ENCODE results near the gene ZNF19. TPM values are rescaled to one million over a fixed set of nuclear protein-coding genes. Genes with fewer than 3 reads are reported as not detected.

The ZNF19 gene
- total RNA-seq, 1 donor from 2014 or later, result 17.1 TPM

GRCh38 chr16:71491054-71491453 is 1.9 kb upstream of the ZNF19 start:
- Mint-ChIP-seq H3K36me3 (ENCODE audit: insufficient read depth) (no peaks in the 10 kb centered on the region), H3K27ac (no peak overlapping the region), H3K4me3 (ENCODE audit: low read depth) (no peak overlapping the region), H3K9me3 (ENCODE audit: low read depth) (no peaks in the 10 kb centered on the region), H3K27me3 (no peaks in the 10 kb centered on the region), H3K4me1 (ENCODE audit: low read depth) (no peaks in the 10 kb centered on the region)
- no peak for TF ChIP-seq CTCF (IDR thresholded peaks at IDR 0.05; ENCODE audit: unreplicated experiment)
- no peak for DNase-seq (ENCODE audit: low spot score, unreplicated experiment)

GRCh38 chr16:71490361-71490760 is 1.2 kb upstream of the ZNF19 start:
- no peaks in the 10 kb centered on the region for H3K36me3 Mint-ChIP-seq (ENCODE audit: insufficient read depth)
- TF ChIP-seq CTCF (IDR thresholded peaks at IDR 0.05; ENCODE audit: unreplicated experiment), result no peak

GRCh38 chr16:71484006-71484893 is 4.9 kb downstream of the ZNF19 start:
- Mint-ChIP-seq H3K4me3 (ENCODE audit: low read depth) (peak overlapping the region; percentile 78), H3K27me3 (no peaks in the 10 kb centered on the region), H3K9me3 (ENCODE audit: low read depth) (no peaks in the 10 kb centered on the region), H3K36me3 (ENCODE audit: insufficient read depth) (peaks cover 1% of the 10 kb centered on the region), H3K27ac (peak overlapping the region; percentile 89), H3K4me1 (ENCODE audit: low read depth) (peaks cover 11% of the 10 kb centered on the region)
- TF ChIP-seq CTCF (IDR thresholded peaks at IDR 0.05; ENCODE audit: unreplicated experiment), result no peak
- DNase-seq (ENCODE audit: low spot score, unreplicated experiment), result peak; percentile 48

More at GRCh38 chr16:71490361-71490760, 1.2 kb upstream of the ZNF19 start:
- Mint-ChIP-seq H3K27me3 (no peaks in the 10 kb centered on the region), H3K4me1 (ENCODE audit: low read depth) (no peaks in the 10 kb centered on the region), H3K9me3 (ENCODE audit: low read depth) (no peaks in the 10 kb centered on the region), H3K4me3 (ENCODE audit: low read depth) (no peak overlapping the region), H3K27ac (no peak overlapping the region)
- DNase-seq (ENCODE audit: low spot score, unreplicated experiment), result no peak

- no peak for TF ChIP-seq CTCF (IDR thresholded peaks at IDR 0.05; ENCODE audit: unreplicated experiment)
- Mint-ChIP-seq H3K36me3 (ENCODE audit: insufficient read depth) (peaks cover 3% of the 10 kb centered on the region), H3K4me1 (ENCODE audit: low read depth) (peaks cover 11% of the 10 kb centered on the region), H3K9me3 (ENCODE audit: low read depth) (no peaks in the 10 kb centered on the region), H3K27ac (no peak overlapping the region), H3K4me3 (ENCODE audit: low read depth) (no peak overlapping the region), H3K27me3 (no peaks in the 10 kb centered on the region)
- DNase-seq (ENCODE audit: low spot score, unreplicated experiment), result no peak
Measured at GRCh38 chr16:71482569-71482968, 6.6 kb downstream of the ZNF19 start.

GRCh38 chr16:71480956-71481355 is 8.2 kb downstream of the ZNF19 start:
- TF ChIP-seq CTCF (IDR thresholded peaks at IDR 0.05; ENCODE audit: unreplicated experiment), result no peak
- Mint-ChIP-seq H3K4me1 (ENCODE audit: low read depth) (peaks cover 11% of the 10 kb centered on the region), H3K27me3 (no peaks in the 10 kb centered on the region), H3K9me3 (ENCODE audit: low read depth) (no peaks in the 10 kb centered on the region), H3K4me3 (ENCODE audit: low read depth) (no peak overlapping the region), H3K27ac (no peak overlapping the region), H3K36me3 (ENCODE audit: insufficient read depth) (peaks cover 6% of the 10 kb centered on the region)
- no peak for DNase-seq (ENCODE audit: low spot score, unreplicated experiment)
